Neural cell (in vitro differentiated cells): ENCODE results near the gene PKP1. TPM values are rescaled to one million over a fixed set of nuclear protein-coding genes. Genes with fewer than 3 reads are reported as not detected.

Experiments used
- H2AFZ ChIP-seq: fragments of 200-600, 300-800 bp; sonication (generic), shearing (Covaris generic); 2 replicates; pipeline ENCODE4 v1.6.0; 2014; ENCODE audit warnings: low read depth, mild to moderate bottlenecking, antibody characterized with exemption, low read length, moderate library complexity
- H3F3A ChIP-seq: fragments of 200-600 bp; shearing (Covaris generic); 2 replicates; pipeline ENCODE4 v1.6.1; 2016; ENCODE audit warnings: mild to moderate bottlenecking, moderate library complexity, mixed read lengths, antibody characterized with exemption, low read length; ENCODE audit not compliant: insufficient read depth, poor library complexity, severe bottlenecking
- H3K27ac ChIP-seq: fragments of 200-600, 300-800 bp; sonication (generic), shearing (Covaris generic); 2 replicates; pipeline ENCODE4 v1.5.1; 2014; ENCODE audit warnings: mild to moderate bottlenecking, low read length, moderate library complexity
- H3K27me3 ChIP-seq: fragments of 300-800, 200-600 bp; sonication (generic), shearing (Covaris generic); 2 replicates; pipeline ENCODE4 v1.6.0; 2014; ENCODE audit warnings: mild to moderate bottlenecking, low read depth, low read length, moderate library complexity; ENCODE audit not compliant: insufficient read depth
- H3K36me3 ChIP-seq: fragments of 300-800, 200-600 bp; sonication (generic), shearing (Covaris generic); 2 replicates; pipeline ENCODE4 v1.5.1; 2014; ENCODE audit warnings: mild to moderate bottlenecking, antibody characterized with exemption, low read length, moderate library complexity; ENCODE audit not compliant: insufficient read depth
- H3K4me2 ChIP-seq: fragments of 300-800, 200-600 bp; sonication (generic), shearing (Covaris generic); 2 replicates; pipeline ENCODE4 v1.6.0; 2014; ENCODE audit warnings: mild to moderate bottlenecking, low read length
- H3K4me3 ChIP-seq: fragments of 300-800, 200-600 bp; sonication (generic), shearing (Covaris generic); 2 replicates; pipeline ENCODE4 v1.5.1; 2014; ENCODE audit warnings: mild to moderate bottlenecking, low read length, moderate library complexity
- H3K79me2 ChIP-seq: fragments of 200-600 bp; shearing (Covaris generic); replicated peaks from 2 replicates; pipeline ENCODE4 v1.6.0; 2014; ENCODE audit warnings: mild to moderate bottlenecking, low read length, moderate library complexity; ENCODE audit not compliant: insufficient read depth
- H3K9ac ChIP-seq: fragments of 300-800, 200-600 bp; sonication (generic), shearing (Covaris generic); 2 replicates; pipeline ENCODE4 v1.6.1; 2016; ENCODE audit warnings: mild to moderate bottlenecking, low read length, mixed read lengths
- H3K9me2 ChIP-seq: fragments of 200-600 bp; shearing (Covaris generic); 2 replicates; pipeline ENCODE4 v1.6.1; 2016; ENCODE audit warnings: mild to moderate bottlenecking, low read length, mixed read lengths; ENCODE audit not compliant: insufficient read depth
- H3K9me3 ChIP-seq: fragments of 200-600, 300-800 bp; sonication (generic), shearing (Covaris generic); 2 replicates; pipeline ENCODE4 v1.6.1; 2016; ENCODE audit warnings: mild to moderate bottlenecking, mixed run types, low read length, moderate library complexity, mixed read lengths
- H4K20me1 ChIP-seq: fragments of 200-600 bp; shearing (Covaris generic); 2 replicates; pipeline ENCODE4 v1.6.1; 2016; ENCODE audit warnings: mild to moderate bottlenecking, mixed run types; ENCODE audit not compliant: insufficient read depth
- EP300 ChIP-seq: fragments of 450-650 bp; conservative IDR thresholded peaks from 2 replicates; pipeline ENCODE4 v1.6.1; 2014; ENCODE audit warnings: antibody characterized with exemption, mild to moderate bottlenecking, moderate library complexity; ENCODE audit not compliant: poor library complexity, severe bottlenecking
- EZH2 ChIP-seq: fragments of 200-600, 300-800 bp; shearing (Covaris generic), sonication (generic); IDR thresholded peaks from 2 replicates; pipeline ENCODE4 v1.6.1; 2014; ENCODE audit warnings: antibody characterized with exemption, low read length, borderline replicate concordance, mild to moderate bottlenecking; ENCODE audit not compliant: insufficient read depth, poor library complexity, severe bottlenecking
- MXI1 ChIP-seq: fragments of 450-650 bp; conservative IDR thresholded peaks from 2 replicates; pipeline ENCODE4 v1.6.1; 2014; ENCODE audit warnings: antibody characterized with exemption, mild to moderate bottlenecking; ENCODE audit not compliant: poor library complexity, severe bottlenecking
- POLR2AphosphoS5 ChIP-seq: IDR thresholded peaks from 2 replicates; pipeline ENCODE4 v1.6.1; 2012
- RAD21 ChIP-seq: fragments of 450-650 bp; conservative IDR thresholded peaks from 2 replicates; pipeline ENCODE4 v1.6.1; 2014; ENCODE audit warnings: antibody characterized with exemption, mild to moderate bottlenecking, moderate library complexity
- SMC3 ChIP-seq: fragments of 450-650 bp; conservative IDR thresholded peaks from 2 replicates; pipeline ENCODE4 v1.6.1; 2014; ENCODE audit warnings: antibody characterized with exemption, mild to moderate bottlenecking, moderate library complexity; ENCODE audit not compliant: poor library complexity
- TAF1 ChIP-seq: IDR thresholded peaks from 2 replicates; pipeline ENCODE4 v1.6.1; 2012; ENCODE audit warnings: low read depth
- polyA plus RNA-seq: library from polyadenylated mRNA; depleted of rRNA; stranded (reverse); fragments of >200 nt; gene quantifications from 2 replicates; pipeline ENCODE4 v1.2.3, GENCODE V29; 2014
- TF ChIP-seq, protein P1 (sequence below): fragments of 450-650 bp; IDR thresholded peaks from 2 replicates; pipeline ENCODE4 v1.5.1; 2014; ENCODE audit warnings: antibody characterized with exemption, mild to moderate bottlenecking, moderate library complexity; ENCODE audit not compliant: poor library complexity, severe bottlenecking
- TF ChIP-seq, protein P2 (sequence below): IDR thresholded peaks from 2 replicates; pipeline ENCODE4 v1.6.1; 2012; ENCODE audit warnings: borderline replicate concordance

Gene PKP1
- polyA plus RNA-seq, 1 donor from 2014 or later, result not detected

DNA sequence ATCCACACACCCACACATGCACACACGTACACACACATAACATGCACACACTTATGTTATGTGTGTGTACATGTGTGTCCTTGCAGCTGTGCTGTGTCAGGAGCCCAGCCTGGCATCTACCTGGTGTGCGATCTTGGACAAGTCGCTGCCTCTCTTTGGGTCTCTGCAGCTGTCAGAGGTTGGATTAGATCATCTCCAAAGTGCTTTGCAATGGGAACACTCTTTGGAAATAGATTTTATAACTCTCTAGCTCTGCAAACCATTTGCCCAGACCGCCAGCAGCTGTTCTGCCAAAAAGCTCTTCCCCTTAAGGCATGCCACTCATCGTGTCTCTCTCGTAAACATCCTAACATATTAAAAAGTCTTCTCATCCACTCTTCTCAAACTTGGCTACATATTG lies 4.7 kb downstream of the PKP1 start (continued):
- TF ChIP-seq, protein P1, sequence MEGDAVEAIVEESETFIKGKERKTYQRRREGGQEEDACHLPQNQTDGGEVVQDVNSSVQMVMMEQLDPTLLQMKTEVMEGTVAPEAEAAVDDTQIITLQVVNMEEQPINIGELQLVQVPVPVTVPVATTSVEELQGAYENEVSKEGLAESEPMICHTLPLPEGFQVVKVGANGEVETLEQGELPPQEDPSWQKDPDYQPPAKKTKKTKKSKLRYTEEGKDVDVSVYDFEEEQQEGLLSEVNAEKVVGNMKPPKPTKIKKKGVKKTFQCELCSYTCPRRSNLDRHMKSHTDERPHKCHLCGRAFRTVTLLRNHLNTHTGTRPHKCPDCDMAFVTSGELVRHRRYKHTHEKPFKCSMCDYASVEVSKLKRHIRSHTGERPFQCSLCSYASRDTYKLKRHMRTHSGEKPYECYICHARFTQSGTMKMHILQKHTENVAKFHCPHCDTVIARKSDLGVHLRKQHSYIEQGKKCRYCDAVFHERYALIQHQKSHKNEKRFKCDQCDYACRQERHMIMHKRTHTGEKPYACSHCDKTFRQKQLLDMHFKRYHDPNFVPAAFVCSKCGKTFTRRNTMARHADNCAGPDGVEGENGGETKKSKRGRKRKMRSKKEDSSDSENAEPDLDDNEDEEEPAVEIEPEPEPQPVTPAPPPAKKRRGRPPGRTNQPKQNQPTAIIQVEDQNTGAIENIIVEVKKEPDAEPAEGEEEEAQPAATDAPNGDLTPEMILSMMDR, result no peak

DNA sequence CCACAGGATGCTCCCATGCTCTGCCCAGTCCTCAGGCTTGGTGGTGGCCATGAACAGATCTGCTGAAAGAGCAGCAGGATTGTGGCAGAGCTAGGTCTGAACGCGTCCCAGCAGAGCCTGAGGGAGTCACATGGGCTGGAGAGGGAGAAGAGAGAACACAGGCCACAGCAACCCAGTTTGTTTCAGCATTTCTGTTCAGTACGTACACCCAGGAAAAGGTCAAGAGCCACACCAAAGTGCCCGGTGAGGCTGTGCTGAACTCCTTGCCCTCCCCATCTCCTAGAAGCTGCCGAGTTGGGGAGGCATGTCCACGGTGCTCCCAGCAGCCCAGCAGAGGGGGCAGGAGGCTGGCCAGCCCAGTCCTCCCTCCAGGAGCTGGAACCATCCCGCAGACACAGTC lies 5.5 kb downstream of the PKP1 start:
- Histone ChIP-seq H3K79me2 (no peaks in the 10 kb centered on the region), H3K4me3 (no peak overlapping the region), H3K4me2 (no peak overlapping the region), H3K9me2 (no peaks in the 10 kb centered on the region), H3F3A (no peaks in the 10 kb centered on the region), H3K9me3 (no peaks in the 10 kb centered on the region), H3K27ac (no peak overlapping the region), H3K9ac (no peak overlapping the region), H3K27me3 (no peaks in the 10 kb centered on the region), H4K20me1 (no peaks in the 10 kb centered on the region), H2AFZ (no peak overlapping the region), H3K36me3 (no peaks in the 10 kb centered on the region)
- TF ChIP-seq SMC3 (no peak), MXI1 (no peak), POLR2AphosphoS5 (no peak), EP300 (no peak), TAF1 (no peak), EZH2 (no peak), RAD21 (no peak)
- TF ChIP-seq, protein P2, sequence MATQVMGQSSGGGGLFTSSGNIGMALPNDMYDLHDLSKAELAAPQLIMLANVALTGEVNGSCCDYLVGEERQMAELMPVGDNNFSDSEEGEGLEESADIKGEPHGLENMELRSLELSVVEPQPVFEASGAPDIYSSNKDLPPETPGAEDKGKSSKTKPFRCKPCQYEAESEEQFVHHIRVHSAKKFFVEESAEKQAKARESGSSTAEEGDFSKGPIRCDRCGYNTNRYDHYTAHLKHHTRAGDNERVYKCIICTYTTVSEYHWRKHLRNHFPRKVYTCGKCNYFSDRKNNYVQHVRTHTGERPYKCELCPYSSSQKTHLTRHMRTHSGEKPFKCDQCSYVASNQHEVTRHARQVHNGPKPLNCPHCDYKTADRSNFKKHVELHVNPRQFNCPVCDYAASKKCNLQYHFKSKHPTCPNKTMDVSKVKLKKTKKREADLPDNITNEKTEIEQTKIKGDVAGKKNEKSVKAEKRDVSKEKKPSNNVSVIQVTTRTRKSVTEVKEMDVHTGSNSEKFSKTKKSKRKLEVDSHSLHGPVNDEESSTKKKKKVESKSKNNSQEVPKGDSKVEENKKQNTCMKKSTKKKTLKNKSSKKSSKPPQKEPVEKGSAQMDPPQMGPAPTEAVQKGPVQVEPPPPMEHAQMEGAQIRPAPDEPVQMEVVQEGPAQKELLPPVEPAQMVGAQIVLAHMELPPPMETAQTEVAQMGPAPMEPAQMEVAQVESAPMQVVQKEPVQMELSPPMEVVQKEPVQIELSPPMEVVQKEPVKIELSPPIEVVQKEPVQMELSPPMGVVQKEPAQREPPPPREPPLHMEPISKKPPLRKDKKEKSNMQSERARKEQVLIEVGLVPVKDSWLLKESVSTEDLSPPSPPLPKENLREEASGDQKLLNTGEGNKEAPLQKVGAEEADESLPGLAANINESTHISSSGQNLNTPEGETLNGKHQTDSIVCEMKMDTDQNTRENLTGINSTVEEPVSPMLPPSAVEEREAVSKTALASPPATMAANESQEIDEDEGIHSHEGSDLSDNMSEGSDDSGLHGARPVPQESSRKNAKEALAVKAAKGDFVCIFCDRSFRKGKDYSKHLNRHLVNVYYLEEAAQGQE, result no peak
- TF ChIP-seq, protein P1, result no peak

DNA sequence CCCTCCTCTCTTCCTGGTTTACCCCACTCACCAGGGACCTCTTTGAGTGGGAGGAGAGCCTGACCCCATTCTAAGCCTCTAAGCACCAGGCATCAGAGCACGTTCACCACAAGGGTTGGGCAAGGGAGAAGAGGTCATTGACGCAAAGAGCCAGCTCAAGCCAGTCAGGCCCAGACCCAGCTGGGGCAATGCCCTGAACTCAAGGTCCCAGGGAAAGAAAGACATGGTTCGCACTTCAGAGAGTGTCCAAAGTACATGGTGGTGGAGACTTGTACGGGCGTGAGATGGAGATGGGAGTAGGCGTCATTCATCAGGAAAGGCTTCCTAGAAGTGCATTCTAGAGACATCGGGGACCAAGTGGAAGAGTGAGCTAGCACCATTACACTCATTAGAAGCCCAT lies 7.2 kb downstream of the PKP1 start:
- TF ChIP-seq MXI1 (no peak), SMC3 (no peak), EZH2 (no peak), RAD21 (no peak), EP300 (no peak), POLR2AphosphoS5 (no peak), TAF1 (no peak)
- TF ChIP-seq, protein P1, result no peak
- TF ChIP-seq, protein P2, result no peak
- H2AFZ ChIP-seq, result no peak overlapping the region
- no peaks in the 10 kb centered on the region for H3F3A ChIP-seq
- H3K27me3 ChIP-seq, result no peaks in the 10 kb centered on the region
- H3K27ac ChIP-seq, result no peak overlapping the region
- H3K9me3 ChIP-seq, result no peaks in the 10 kb centered on the region
- H3K9me2 ChIP-seq, result no peaks in the 10 kb centered on the region
- H3K9ac ChIP-seq, result no peak overlapping the region
- H3K4me3 ChIP-seq, result no peak overlapping the region
- H3K36me3 ChIP-seq, result no peaks in the 10 kb centered on the region
- no peak overlapping the region for H3K4me2 ChIP-seq
- H3K79me2 ChIP-seq, result no peaks in the 10 kb centered on the region
- no peaks in the 10 kb centered on the region for H4K20me1 ChIP-seq
